Tibial nerve (tissue), 4 donors: ENCODE results near the gene TEKTIP1. TPM values are rescaled to one million over a fixed set of nuclear protein-coding genes. Genes with fewer than 3 reads are reported as not detected.

Source experiments
- DNase-seq, 2 donors: peaks; one replicate each; pipeline ENCODE4 v3.0.0-alpha.2; 2019; ENCODE audit warnings: low spot score in 2 of 2
- H3K27ac ChIP-seq, 4 donors: fragments of 200-600 bp; sonication (generic) in 3 of 4; one replicate each; pipeline ENCODE4 v1.5.1; 2017 to 2019; ENCODE audit warnings: mild to moderate bottlenecking in 1 of 4
- H3K27me3 ChIP-seq, 2 donors: fragments of 200-600 bp; sonication (generic) in 1 of 2; one replicate each; pipeline versions ENCODE4 v1.5.1 to v1.6.0; 2017 to 2019
- H3K36me3 ChIP-seq, 3 donors: fragments of 200-600 bp; sonication (generic); one replicate each; pipeline ENCODE4 v1.5.1; 2018 to 2019
- H3K4me1 ChIP-seq, 4 donors: fragments of 200-600 bp; sonication (generic) in 3 of 4; one replicate each; pipeline ENCODE4 v1.5.1; 2017 to 2019
- H3K4me3 ChIP-seq, 4 donors: fragments of 200-600 bp; sonication (generic) in 3 of 4; one replicate each; pipeline ENCODE4 v1.5.1; 2017 to 2019; ENCODE audit warnings: mild to moderate bottlenecking in 1 of 4, moderate library complexity in 1 of 4
- H3K9me3 ChIP-seq, 4 donors: fragments of 200-600 bp; sonication (generic) in 3 of 4; one replicate each; pipeline ENCODE4 v1.5.1; 2017 to 2019
- EP300 ChIP-seq, 2 donors: sonication (generic); formaldehyde crosslinking; IDR thresholded peaks; one replicate each; pipeline ENCODE4 v1.6.1; 2017; ENCODE audit warnings: antibody characterized with exemption in 2 of 2, mild to moderate bottlenecking in 1 of 2
- POLR2A ChIP-seq, 2 donors: fragments of 450-650 bp; IDR thresholded peaks; one replicate each; pipeline ENCODE4 v1.6.1; 2017; ENCODE audit warnings: antibody characterized with exemption in 2 of 2, mild to moderate bottlenecking in 2 of 2, moderate library complexity in 2 of 2
- WGBS, 2 donors: methylation state at CpG; one replicate each; pipeline ENCODE4 v1.1.5; 2018; 5-methylcytosine and 5-hydroxymethylcytosine counted together
- total RNA-seq, 4 donors: library from RNA; depleted of rRNA; stranded (reverse); fragments of >200 nt; gene quantifications; one replicate each; pipeline ENCODE4 v1.1.0, GENCODE V29; 2016
- TF ChIP-seq, protein P1 (sequence below), 5 experiments: fragments of 200-600 bp in 3 of 5; fragments of 450-650 bp in 2 of 5; sonication (generic) in 3 of 5; IDR thresholded peaks; one replicate each; pipeline ENCODE4 v1.5.1; 2016 to 2019; ENCODE audit warnings: antibody characterized with exemption in 5 of 5, mild to moderate bottlenecking in 3 of 5, moderate library complexity in 2 of 5

The TEKTIP1 gene
- total RNA-seq, 4 donors from 2014 or later: 2.4 TPM; not detected in 3

DNA sequence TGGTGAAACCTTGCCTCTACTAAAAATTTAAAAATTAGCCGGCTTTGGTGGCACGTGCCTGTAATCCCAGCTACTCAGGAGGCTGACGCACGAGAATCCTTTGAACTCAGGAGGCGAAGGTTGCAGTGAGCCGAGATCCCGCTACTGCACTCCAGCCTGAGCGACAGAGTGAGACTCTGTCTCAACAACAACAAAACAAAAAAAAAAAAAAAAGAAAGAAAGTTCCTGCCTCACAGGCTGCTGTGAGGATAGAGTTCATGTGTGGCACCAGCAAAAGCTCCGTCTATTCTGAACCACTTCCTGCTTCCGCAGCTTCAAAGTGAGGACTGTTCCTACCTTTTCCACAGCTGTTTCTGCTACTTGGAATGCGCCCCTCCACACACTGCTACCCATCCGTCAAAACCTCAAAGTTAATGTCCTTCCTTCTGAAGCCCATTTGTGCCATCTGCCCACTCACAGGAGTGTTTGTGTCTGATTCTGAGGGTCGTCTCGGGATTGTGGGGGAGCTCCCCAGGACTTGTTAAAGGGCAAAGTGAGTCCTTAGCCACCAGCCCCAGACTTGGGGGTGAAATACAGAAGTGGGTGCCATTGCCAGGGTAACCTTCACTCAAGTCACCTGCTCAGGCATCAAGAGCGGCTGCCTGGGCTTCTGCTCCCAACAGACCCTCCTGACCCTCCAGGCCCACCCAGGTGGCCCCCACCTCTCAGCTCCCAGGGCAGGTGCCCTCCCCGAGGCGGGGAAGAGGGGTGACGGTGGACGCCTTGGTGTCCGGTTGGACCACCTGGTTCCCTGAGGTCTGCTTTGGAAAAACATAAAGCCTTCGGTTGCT is 15.5 kb downstream of the TEKTIP1 start:
- H3K4me1 ChIP-seq: peaks cover 0 to 50% (median 27%) of the 10 kb centered on the region in 4 donors
- peak overlapping the region in 3 of 4 donors; percentile 56 to 96 (median 78) for H3K27ac ChIP-seq
- peak overlapping the region in 1 of 4 donors; percentile 1 for H3K4me3 ChIP-seq
- H3K27me3 ChIP-seq: no peaks in the 10 kb centered on the region
- no peak for DNase-seq
- no peaks in the 10 kb centered on the region for H3K9me3 ChIP-seq
- peaks cover 0 to 19% (median 0%) of the 10 kb centered on the region in 3 donors for H3K36me3 ChIP-seq
- WGBS, 2 donors: 69 to 72% methylated on average over 20 to 21 of the region's 21 CpGs
- TF ChIP-seq, protein P1, sequence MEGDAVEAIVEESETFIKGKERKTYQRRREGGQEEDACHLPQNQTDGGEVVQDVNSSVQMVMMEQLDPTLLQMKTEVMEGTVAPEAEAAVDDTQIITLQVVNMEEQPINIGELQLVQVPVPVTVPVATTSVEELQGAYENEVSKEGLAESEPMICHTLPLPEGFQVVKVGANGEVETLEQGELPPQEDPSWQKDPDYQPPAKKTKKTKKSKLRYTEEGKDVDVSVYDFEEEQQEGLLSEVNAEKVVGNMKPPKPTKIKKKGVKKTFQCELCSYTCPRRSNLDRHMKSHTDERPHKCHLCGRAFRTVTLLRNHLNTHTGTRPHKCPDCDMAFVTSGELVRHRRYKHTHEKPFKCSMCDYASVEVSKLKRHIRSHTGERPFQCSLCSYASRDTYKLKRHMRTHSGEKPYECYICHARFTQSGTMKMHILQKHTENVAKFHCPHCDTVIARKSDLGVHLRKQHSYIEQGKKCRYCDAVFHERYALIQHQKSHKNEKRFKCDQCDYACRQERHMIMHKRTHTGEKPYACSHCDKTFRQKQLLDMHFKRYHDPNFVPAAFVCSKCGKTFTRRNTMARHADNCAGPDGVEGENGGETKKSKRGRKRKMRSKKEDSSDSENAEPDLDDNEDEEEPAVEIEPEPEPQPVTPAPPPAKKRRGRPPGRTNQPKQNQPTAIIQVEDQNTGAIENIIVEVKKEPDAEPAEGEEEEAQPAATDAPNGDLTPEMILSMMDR (IDR thresholded peaks at IDR 0.05): no peak
- TF ChIP-seq POLR2A (IDR thresholded peaks at IDR 0.05) (no peak), EP300 (IDR thresholded peaks at IDR 0.05) (no peak)

DNA sequence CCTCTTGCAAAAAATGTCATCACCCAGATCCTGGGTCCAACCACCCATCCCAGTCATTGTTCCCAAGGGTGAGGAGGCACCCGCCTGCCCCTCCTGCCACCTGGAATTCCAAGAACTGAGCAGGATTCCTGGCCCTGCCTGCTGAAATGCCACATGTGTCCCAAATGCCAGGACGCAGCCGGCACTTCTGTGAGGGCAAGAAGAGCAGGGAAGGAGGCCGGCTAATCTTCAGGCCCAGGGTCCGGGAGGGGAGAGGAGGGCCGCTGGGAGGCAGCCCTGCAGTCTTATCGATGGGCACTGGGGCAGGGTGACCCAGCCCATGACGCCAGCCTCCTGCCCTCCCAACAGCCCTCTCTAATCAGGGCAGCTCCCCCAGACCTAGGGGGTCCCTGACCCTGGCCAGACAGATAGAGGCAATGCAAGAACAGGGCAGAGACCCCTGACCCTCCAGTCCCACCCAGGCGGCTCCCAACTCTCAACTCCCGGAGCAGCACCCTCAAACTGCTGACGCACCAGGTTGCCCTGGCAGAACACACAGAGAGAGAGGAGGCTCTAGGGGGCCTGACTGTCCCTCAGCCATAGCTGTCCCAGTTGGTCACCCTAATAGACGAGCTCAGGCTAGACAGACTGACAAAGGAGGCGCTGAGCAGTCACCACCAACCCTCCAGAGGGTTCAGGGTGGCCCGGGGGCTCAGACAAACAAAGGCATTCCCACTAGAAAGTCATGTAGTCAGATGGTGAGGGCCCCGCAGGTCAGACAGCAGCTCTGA is 16.9 kb downstream of the TEKTIP1 start:
- Histone ChIP-seq H3K4me1 (peaks cover 0 to 50% (median 27%) of the 10 kb centered on the region in 4 donors), H3K27me3 (no peaks in the 10 kb centered on the region), H3K36me3 (peaks cover 0 to 6% (median 0%) of the 10 kb centered on the region in 3 donors), H3K9me3 (no peaks in the 10 kb centered on the region), H3K27ac (peak overlapping the region in 3 of 4 donors; percentile 56 to 96 (median 73)), H3K4me3 (peak overlapping the region; percentile 93 to 98 (median 96))
- TF ChIP-seq, protein P1 (IDR thresholded peaks at IDR 0.05): no peak
- TF ChIP-seq EP300 (IDR thresholded peaks at IDR 0.05) (no peak), POLR2A (IDR thresholded peaks at IDR 0.05) (no peak)
- DNase-seq: no peak
- WGBS, 2 donors: 32 to 52% methylated on average over 14 to 15 of the region's 15 CpGs

DNA sequence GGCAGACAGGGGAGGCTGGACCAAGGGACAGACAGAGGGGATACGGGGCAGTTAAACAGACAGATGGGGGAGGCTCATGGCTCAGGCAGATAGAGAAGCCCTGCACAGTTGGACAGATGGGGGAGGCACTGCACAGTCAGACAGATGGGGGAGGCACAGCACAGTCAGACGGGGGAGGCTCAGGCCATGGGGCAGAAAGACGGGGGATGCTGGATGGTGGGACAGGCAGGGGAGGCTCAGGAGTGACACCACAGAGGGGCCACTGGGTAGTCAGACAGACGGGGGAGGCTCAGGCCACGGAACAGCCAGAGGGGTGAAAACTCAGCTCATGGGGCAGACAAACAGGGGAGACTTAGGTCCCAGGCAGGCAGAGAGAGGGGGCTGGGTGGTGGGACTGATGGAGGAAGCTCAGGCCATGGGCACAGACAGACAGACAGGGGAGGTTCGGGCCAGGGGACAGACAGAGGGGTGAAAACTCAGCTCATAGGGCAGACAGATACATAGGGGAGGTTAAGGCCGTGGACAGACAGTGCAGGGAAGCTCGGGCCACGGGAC is 17.5 kb downstream of the TEKTIP1 start:
- no peak for DNase-seq
- Histone ChIP-seq H3K36me3 (no peaks in the 10 kb centered on the region), H3K4me3 (peak overlapping the region; percentile 93 to 98 (median 96)), H3K9me3 (no peaks in the 10 kb centered on the region), H3K4me1 (peaks cover 0 to 50% (median 27%) of the 10 kb centered on the region in 4 donors), H3K27ac (peak overlapping the region; percentile 56 to 96 (median 74)), H3K27me3 (no peaks in the 10 kb centered on the region)
- 8 to 17% methylated on average over 9 of the region's 9 CpGs for WGBS, 2 donors
- TF ChIP-seq POLR2A (IDR thresholded peaks at IDR 0.05): no peak
- TF ChIP-seq, protein P1 (IDR thresholded peaks at IDR 0.05): no peak
- no peak for TF ChIP-seq EP300 (IDR thresholded peaks at IDR 0.05)

DNA sequence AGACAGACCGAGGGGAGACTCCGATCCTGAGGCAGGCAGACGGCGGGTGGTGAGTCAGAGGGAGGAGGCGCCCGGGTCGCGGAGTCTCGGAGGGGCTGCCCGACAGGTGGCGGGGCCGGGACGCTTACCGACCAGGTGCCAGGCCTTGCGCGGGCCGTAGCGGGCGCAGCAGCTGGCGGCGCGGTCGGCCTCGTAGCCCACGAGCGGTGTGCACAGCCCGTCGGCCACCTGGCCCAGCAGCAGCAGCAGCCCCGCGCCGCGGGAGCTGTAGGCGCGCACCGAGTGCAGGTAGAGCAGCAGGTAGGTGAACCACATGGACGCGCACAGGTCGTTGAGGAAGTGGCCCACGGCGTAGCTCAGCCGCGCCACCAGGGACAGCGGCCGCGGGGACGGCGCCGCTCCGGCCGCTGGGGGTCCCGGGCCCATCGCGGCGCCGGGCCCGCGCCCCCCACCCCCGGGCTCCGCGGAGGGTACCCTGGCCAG is 18.0 kb downstream of the TEKTIP1 start:
- TF ChIP-seq, protein P1 (IDR thresholded peaks at IDR 0.05): no peak
- TF ChIP-seq EP300 (IDR thresholded peaks at IDR 0.05): no peak
- no peak for TF ChIP-seq POLR2A (IDR thresholded peaks at IDR 0.05)
- peaks cover 0 to 50% (median 27%) of the 10 kb centered on the region in 4 donors for H3K4me1 ChIP-seq
- peak overlapping the region; percentile 56 to 96 (median 74) for H3K27ac ChIP-seq
- peak overlapping the region; percentile 93 to 98 (median 96) for H3K4me3 ChIP-seq
- DNase-seq: no peak
- H3K36me3 ChIP-seq: no peaks in the 10 kb centered on the region
- 0% methylated on average over 35 to 49 of the region's 60 CpGs for WGBS, 2 donors
- H3K27me3 ChIP-seq: no peaks in the 10 kb centered on the region
- H3K9me3 ChIP-seq: no peaks in the 10 kb centered on the region
